Stimulated activated CD4-positive, alpha-beta T cell treated with anti-CD3 and anti-CD28 coated beads, TNF-alpha, amount 100 ng/mL, for 1 hour (primary cell): ENCODE measurements around the gene MRPL55.

Experiments
- DNase-seq, 3 donors: peaks; one replicate each; pipeline ENCODE4 v3.0.0-alpha.2; 2020; ENCODE audit warnings: low read depth in 3 of 3, low spot score in 1 of 3

The MRPL55 gene

GRCh38 chr1:228087771-228088251 is 21.3 kb downstream of the MRPL55 start:
- no peak for DNase-seq

- DNase-seq = no peak
These were observed 23.7 kb downstream of the MRPL55 start for GRCh38 chr1:228085287-228085951.

DNA sequence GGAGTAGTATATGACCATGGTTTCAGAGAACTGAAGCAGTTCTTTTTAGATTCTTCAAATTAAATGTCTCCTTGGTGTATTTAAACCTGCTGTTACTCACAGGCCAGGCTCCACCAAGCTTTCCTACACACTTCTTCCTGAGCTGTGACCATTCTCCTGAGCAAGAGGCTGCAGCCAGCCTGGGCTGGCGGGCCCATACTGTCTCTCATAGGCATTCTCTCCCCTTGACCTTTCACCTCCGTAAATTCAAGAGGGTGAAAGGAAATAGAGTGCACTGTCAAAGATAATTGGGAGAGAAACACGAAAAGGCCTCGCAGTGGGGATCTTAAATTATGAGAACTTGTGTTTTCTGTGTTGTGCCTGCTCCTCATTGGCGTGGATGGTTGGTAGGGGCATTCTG is 24.3 kb downstream of the MRPL55 start:
- no peak for DNase-seq

- DNase-seq = no peak
These were observed 24.8 kb downstream of the MRPL55 start for GRCh38 chr1:228084325-228084724.

DNA sequence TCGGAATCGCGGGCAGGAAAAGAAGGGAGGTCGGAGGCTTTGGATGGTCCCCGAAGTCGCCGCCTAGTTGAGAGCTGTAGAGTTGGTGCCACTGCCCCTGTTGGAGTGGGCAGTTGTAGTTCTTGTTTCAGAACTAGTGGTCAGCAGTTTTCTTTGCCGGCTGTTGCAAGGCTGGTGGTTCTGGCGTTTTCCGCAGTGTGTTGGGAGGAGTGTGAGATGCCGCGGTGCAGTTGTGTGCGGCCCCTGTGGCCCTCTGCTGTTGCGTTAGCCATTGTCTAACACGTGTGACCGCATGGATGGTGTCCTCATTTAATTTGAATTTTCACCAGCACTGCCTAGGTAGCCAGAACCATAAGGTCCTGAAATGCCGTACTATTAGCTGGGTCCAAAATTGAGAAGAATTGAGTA is 25.2 kb downstream of the MRPL55 start:
- no peak for DNase-seq

DNA sequence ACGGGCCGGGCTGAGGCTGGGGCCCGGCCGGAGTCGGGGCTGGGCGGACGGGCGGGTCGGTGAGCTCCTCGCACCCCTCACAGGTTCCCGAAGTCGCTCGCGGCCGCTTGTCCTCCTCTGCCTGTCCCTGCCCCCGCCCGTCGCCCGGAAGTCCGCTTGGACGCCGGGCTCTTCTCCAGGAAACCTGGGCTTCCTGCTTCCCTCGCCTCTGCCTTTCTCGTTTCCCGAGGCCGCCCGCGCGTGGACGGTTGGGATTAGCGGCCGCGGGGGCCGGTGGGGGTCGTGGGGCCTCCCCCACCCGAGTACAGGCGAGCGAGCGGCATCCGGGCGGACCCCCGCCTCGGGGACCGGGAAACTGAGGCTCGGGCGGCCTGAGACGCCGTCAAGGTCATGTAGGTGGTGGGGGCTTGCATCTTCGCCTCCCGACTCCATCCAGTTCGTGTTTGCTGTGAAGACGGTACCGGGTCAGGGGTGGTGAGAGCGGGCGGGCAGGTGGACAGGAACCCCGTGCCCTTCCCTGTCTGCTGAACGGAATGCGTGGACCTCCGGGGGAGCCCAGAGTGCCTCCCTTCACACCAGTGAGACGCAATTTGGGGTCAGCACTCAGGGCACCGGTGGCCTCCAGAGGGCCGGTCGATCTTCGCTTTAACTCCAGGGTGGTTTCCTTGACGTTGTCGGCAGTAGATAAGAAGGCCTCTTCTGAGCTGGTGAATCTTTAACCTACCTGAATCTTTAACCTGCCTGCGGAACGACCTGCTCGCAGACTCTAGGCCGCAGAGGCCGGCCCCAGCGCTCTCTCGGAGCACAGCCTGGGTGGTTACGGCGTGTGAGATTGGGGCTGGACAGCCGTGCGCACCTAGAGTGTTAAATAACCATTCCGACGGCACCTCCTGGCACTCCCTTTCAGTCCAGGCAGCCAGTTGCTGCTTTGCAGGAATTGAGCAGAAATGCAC is 25.9 kb downstream of the MRPL55 start:
- DNase-seq = no peak

- DNase-seq = peak; percentile 86 to 96 (median 93)
These were observed 26.7 kb downstream of the MRPL55 start, which contains the start of gene ARF1 for GRCh38 chr1:228082214-228082917. TSS of gene ARF1 (plus strand) at chr1:228082708. CDS start at chr1:228097115, 14,407 bp downstream.

DNA sequence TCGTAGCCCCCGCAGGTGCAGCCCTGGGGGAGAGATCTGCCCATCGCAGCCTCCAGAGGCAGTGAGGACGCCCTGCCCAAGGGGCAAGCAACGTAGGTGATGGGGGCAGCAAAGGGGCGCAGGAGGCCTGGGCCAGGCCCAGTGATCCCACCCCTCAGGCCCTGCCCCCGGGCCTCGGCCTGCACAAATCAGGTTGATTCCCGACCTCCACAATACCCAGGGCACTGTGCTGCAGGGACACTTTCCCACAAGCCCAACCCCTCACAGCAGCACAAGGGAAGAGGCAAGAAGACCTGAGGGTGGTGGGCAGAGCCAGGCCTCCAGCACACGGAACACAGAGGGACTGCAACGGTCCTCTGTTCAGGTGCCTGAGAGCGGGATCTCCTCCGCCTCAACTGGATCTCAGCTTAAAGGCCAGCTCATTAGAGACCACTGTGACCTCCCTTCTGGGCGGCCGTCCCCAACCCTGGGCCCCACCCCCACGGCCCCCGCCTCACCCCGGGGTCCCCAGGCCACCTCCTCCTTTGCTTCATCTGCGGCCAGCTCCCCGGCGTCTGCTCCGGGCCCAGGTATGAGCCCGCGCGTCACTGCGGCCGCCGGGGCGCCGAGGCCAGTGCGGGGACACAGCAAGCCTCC is 27.4 kb downstream of the MRPL55 start:
- DNase-seq = peak in 1 of 3 donors; percentile 35

- DNase-seq = no peak
These were observed 28.0 kb downstream of the MRPL55 start for GRCh38 chr1:228081144-228081543.

DNA sequence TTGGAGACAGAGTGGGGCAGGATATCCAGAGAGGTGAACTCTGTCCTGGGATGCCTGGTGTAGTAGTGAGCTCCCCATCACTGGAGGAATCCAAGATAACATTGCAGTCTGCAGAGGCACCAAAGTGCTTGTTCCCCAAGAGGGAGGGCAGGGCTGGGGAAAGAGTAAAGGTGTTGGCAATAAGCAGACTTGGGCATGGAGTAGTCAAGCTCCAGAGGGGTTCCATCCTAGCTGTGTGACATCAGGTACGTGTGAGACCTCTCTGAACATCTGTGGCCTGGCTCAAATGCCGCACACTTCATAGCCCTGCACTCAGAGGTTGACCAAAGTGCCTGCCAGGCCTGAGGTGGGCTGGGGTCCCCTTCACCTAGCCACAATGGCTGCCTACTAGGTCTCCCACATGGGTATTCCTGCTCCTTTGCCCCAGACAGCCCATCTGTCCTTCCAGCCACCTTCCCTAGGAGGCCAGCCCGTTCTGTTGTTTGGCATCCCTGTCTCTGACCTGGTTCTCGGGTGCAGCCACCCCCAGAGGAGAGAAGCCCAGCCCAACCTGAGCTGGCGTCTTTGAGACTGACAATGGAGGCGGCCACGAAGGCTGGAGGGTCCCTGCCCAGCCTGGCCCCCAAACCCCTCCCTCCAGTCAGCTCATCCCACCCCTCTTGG is 29.4 kb downstream of the MRPL55 start:
- no peak for DNase-seq

DNA sequence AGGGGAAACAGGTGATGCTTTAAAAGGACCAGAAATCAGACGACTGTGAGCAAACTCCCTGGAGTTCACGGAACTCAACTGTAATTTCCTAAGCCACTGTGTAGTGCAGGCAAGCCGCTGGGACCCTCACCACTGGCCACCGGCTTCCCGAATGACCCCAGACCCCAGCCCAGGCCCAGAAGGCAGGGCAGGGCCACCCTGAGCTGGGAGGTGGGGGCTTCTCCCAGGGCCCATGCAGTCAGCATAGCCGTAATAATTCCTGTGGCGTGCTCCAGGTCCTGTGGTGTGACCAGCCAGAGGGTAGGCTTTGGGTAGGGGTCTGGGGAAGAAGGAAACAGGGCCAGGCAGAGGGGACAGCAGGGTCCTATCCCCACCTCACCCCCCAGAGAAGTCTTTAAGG is 30.1 kb downstream of the MRPL55 start:
- DNase-seq = no peak

- DNase-seq = no peak
These were observed 31.4 kb downstream of the MRPL55 start for GRCh38 chr1:228077565-228078330.

DNA sequence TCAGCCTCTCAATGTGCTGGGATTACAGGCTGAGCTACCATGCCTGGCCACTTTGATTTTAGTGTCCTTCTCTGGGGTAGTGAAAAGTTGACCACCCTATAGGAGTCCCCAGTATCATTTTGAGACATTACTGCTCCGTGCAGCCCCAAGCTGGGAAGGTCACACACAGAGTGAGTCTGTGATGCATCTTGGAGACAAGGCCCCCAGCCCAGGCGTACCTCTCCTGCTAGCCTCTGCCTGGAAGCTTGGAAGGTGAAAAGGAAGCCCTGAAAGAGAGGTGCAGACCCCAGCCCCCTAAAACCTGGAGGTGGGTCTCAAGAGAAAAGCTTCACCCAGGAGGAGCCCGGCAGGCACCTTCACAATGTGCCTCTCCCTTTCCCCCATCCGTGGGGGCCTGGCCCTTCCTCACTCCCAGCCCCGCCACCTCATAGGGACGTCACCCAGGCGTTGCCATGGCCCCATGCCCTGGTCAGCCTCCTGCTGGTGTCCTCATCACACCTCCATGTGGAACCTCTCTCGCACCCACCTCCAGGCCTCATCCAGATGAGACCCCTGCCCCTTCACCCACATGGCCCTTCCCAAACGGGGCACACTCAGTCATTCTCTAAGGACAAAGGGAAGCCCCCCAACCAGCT is 32.2 kb downstream of the MRPL55 start:
- no peak for DNase-seq

- DNase-seq = no peak
These were observed 33.3 kb downstream of the MRPL55 start for GRCh38 chr1:228075801-228076271.

- DNase-seq = no peak
These were observed 34.0 kb downstream of the MRPL55 start for GRCh38 chr1:228074954-228075730.

GRCh38 chr1:228073857-228074545 is 35.1 kb downstream of the MRPL55 start:
- DNase-seq = no peak

DNA sequence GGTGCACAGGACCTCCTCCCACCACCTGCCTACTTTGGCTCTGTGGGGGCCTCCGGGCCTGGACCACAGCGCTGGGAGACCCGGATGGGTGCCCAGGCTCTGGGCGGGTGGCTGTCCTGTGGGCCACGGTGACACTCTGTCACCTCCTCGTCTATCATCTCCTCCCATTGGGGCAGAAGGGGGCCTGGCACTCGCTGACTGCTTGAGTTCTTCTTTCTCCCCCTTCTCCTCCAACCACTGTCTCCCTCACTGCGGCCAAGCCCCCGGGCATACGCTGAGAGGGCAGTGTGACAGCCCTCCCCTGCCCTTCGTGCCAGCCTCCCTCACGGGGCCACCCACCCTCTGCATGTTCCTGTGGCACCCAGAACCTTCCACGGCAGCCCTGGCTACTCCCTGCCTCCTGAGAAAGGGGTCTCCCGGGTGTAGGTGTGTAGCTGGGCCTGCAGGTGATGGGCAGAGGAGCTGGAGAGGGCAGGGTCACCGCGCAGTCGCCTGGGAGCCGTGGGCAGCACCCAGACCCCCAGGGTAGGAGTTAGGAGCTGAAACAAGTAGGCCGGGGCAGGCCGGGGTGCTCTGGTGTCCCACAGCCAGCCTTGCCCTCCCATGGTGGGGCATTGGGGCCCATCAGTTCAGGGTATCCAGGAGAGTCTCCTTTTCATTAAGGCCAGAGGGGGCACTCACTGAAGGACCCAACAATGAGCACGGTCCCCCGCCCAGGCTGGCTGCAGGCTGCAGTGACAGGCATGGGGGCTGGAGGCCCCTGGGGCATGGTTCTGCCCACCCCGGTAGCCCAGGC is 35.8 kb downstream of the MRPL55 start:
- no peak for DNase-seq
